ENCODE results near the gene GRK6. TPM values are rescaled to one million over a fixed set of nuclear protein-coding genes. Genes with fewer than 3 reads are reported as not detected.
A peak's percentile ranks its signal among the peaks of the same experiment; 100 is the strongest.

GRK6 gene
- total and polyA plus RNA-seq, 2 experiments from 2014 or later, result 13.0 to 56.8 TPM

- DNase-seq (ENCODE audit: low spot score) (no peak), ATAC-seq (no peak)
- Histone ChIP-seq H3K27ac (ENCODE audit: low read depth) (no peak overlapping the region), H3K4me3 (peak overlapping the region; percentile 71), H3K27me3 (ENCODE audit: insufficient read depth) (peaks cover 84% of the 10 kb centered on the region), H3K79me2 (replicated peaks; ENCODE audit: insufficient read depth) (no peaks in the 10 kb centered on the region), H3K4me1 (ENCODE audit: insufficient read depth) (peaks cover 6% of the 10 kb centered on the region; the same call in 1 of the 2 replicates), H3K36me3 (ENCODE audit: insufficient read depth) (no peaks in the 10 kb centered on the region), H3F3A (replicated peaks; ENCODE audit: low read depth) (peaks cover 18% of the 10 kb centered on the region), H3K4me2 (peak overlapping the region; percentile 90), H3K9me2 (ENCODE audit: insufficient read depth) (peaks cover 3% of the 10 kb centered on the region; the same call in 1 of the 2 replicates), H2AFZ (peak overlapping the region; percentile 99), H4K20me1 (replicated peaks; ENCODE audit: insufficient read depth) (no peaks in the 10 kb centered on the region)
- no peaks in the 10 kb centered on the region for H3K9me3 Mint-ChIP-seq
- H3K36me3 Mint-ChIP-seq (ENCODE audit: low read depth), result no peaks in the 10 kb centered on the region
- H3K4me1 Mint-ChIP-seq, result peaks cover 12% of the 10 kb centered on the region; the same call in 2 of the 3 replicates
- no peak for TF ChIP-seq EZH2 (IDR thresholded peaks at IDR 0.05; ENCODE audit: low read depth, unreplicated experiment)
- TF ChIP-seq ZNF331 (CRISPR knock-in tag; IDR thresholded peaks at IDR 0.05; ENCODE audit: low read depth), result no peak
- no peak for TF ChIP-seq ETS1 (IDR thresholded peaks at IDR 0.05)
- TF ChIP-seq CREB1 (CRISPR knock-in tag; IDR thresholded peaks at IDR 0.05; ENCODE audit: low read depth), result no peak
- TF ChIP-seq ZNF114 (CRISPR knock-in tag; IDR thresholded peaks at IDR 0.05), result no peak
- no peak for TF ChIP-seq ZNF462 (CRISPR knock-in tag; IDR thresholded peaks at IDR 0.05)
- no peak for TF ChIP-seq CTCF (conservative IDR thresholded peaks at IDR 0.05; ENCODE audit: low read depth in 2 of 2)
- no peak overlapping the region for H3K27ac Mint-ChIP-seq
- H3K4me3 Mint-ChIP-seq, result peak overlapping the region; percentile 57
- H3K27me3 Mint-ChIP-seq (ENCODE audit: insufficient read depth, low read depth, poor library complexity), result peaks cover 64% of the 10 kb centered on the region
Observed at GRCh38 chr5:177404641-177405179, 21.8 kb upstream of the GRK6 start.

Data from GM23338 (cell line).